DND-41 (cell line): ENCODE data around the gene RPS6KB2.

ENCODE experiments used
- ATAC-seq: fragments of 200-7000 bp; cut with Tn5 transposase; 3 replicates; pipeline ENCODE4 v1.9.1; 2021; ENCODE audit warnings: low read depth; ENCODE audit not compliant: insufficient read depth
- DNase-seq: peaks from one replicate; pipeline ENCODE4 v3.0.0-alpha.2; 2020
- H2AFZ ChIP-seq: 2 replicates; pipeline ENCODE4 v1.6.0; 2012; ENCODE audit warnings: low read depth, low read length
- H3K27ac ChIP-seq: 2 replicates; pipeline ENCODE4 v1.5.1; 2012; ENCODE audit warnings: low read length, inconsistent platforms
- H3K27me3 ChIP-seq: fragments of 200-600 bp; sonication (generic); 2 replicates; pipeline ENCODE4 v1.6.0; 2012; ENCODE audit warnings: low read length, mild to moderate bottlenecking, inconsistent platforms; ENCODE audit not compliant: insufficient read depth, poor library complexity
- H3K36me3 ChIP-seq: 2 replicates; pipeline ENCODE4 v1.5.1; 2012; ENCODE audit warnings: low read length, inconsistent platforms; ENCODE audit not compliant: insufficient read depth
- H3K4me1 ChIP-seq: 2 replicates; pipeline ENCODE4 v1.5.1; 2012; ENCODE audit warnings: mild to moderate bottlenecking, low read length; ENCODE audit not compliant: insufficient read depth
- H3K4me2 ChIP-seq: 2 replicates; pipeline ENCODE4 v1.6.0; 2012; ENCODE audit warnings: mild to moderate bottlenecking, moderate library complexity, low read length, inconsistent platforms; ENCODE audit not compliant: insufficient read depth
- H3K4me3 ChIP-seq, 2 experiments: fragments of 200-600 bp in 1 of 2; shearing (Covaris generic) in 1 of 2; 2 replicates each; pipeline ENCODE4 v1.5.1; 2012 to 2016; ENCODE audit warnings: inconsistent platforms in 2 of 2, low read length in 2 of 2, mild to moderate bottlenecking in 2 of 2, low read depth in 1 of 2, moderate library complexity in 1 of 2
- H3K79me2 ChIP-seq: 2 replicates; pipeline ENCODE4 v1.6.0; 2012; ENCODE audit warnings: low read length, inconsistent platforms; ENCODE audit not compliant: insufficient read depth
- H3K9ac ChIP-seq: 2 replicates; pipeline ENCODE4 v1.6.0; 2012; ENCODE audit warnings: low read depth, mild to moderate bottlenecking, inconsistent platforms, low read length, moderate library complexity
- H3K9me3 ChIP-seq: 2 replicates; pipeline ENCODE4 v1.5.1; 2012; ENCODE audit warnings: low read length, moderate library complexity, mild to moderate bottlenecking, inconsistent platforms; ENCODE audit not compliant: insufficient read depth, severe bottlenecking
- H4K20me1 ChIP-seq: 2 replicates; pipeline ENCODE4 v1.6.0; 2012; ENCODE audit warnings: low read length; ENCODE audit not compliant: insufficient read depth
- EZH2 ChIP-seq: IDR thresholded peaks from 3 replicates; pipeline ENCODE4 v1.6.1; 2012; ENCODE audit warnings: borderline replicate concordance, low read depth, mild to moderate bottlenecking, moderate library complexity, low read length, inconsistent platforms; ENCODE audit not compliant: severe bottlenecking
- TF ChIP-seq, protein P1 (sequence below): IDR thresholded peaks from 2 replicates; pipeline ENCODE4 v1.5.1; 2012; ENCODE audit warnings: borderline replicate concordance, low read length, moderate library complexity, mild to moderate bottlenecking; ENCODE audit not compliant: poor library complexity, severe bottlenecking; ENCODE audit errors: extremely low read depth

Gene RPS6KB2

DNA sequence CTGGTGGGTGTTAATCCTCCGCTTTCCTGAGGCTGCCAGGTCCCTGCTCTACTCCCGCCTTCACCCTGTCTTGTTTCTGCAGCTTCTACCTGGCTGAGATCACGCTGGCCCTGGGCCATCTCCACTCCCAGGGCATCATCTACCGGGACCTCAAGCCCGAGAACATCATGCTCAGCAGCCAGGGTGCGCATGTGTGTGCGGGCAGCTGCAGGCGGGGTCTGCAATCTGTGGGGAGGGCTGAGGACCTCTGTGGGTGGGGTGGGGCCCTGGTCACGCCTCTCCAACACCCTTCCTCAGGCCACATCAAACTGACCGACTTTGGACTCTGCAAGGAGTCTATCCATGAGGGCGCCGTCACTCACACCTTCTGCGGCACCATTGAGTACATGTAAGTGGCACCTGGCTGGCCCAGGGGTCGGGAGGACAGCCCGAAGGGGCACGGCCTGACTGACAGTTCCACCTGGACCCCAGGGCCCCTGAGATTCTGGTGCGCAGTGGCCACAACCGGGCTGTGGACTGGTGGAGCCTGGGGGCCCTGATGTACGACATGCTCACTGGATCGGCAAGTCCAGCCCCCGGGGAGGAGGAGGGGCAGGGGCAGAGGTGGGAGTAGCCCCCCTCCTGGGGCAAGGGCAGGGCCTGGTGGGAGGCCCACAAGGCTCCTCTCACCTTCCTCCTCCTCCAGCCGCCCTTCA is 4.5 kb downstream of the RPS6KB2 start:
- Histone ChIP-seq H3K9me3 (no peaks in the 10 kb centered on the region), H3K27ac (peak overlapping the region; percentile 41), H3K9ac (no peak overlapping the region), H3K4me1 (peaks cover 78% of the 10 kb centered on the region), H3K79me2 (peaks cover 90% of the 10 kb centered on the region), H2AFZ (no peak overlapping the region), H4K20me1 (peaks cover 61% of the 10 kb centered on the region), H3K27me3 (no peaks in the 10 kb centered on the region), H3K4me3 (no peak overlapping the region), H3K36me3 (peaks cover 77% of the 10 kb centered on the region), H3K4me2 (no peak overlapping the region)
- TF ChIP-seq EZH2 = no peak
- no peak for ATAC-seq
- no peak for DNase-seq

DNA sequence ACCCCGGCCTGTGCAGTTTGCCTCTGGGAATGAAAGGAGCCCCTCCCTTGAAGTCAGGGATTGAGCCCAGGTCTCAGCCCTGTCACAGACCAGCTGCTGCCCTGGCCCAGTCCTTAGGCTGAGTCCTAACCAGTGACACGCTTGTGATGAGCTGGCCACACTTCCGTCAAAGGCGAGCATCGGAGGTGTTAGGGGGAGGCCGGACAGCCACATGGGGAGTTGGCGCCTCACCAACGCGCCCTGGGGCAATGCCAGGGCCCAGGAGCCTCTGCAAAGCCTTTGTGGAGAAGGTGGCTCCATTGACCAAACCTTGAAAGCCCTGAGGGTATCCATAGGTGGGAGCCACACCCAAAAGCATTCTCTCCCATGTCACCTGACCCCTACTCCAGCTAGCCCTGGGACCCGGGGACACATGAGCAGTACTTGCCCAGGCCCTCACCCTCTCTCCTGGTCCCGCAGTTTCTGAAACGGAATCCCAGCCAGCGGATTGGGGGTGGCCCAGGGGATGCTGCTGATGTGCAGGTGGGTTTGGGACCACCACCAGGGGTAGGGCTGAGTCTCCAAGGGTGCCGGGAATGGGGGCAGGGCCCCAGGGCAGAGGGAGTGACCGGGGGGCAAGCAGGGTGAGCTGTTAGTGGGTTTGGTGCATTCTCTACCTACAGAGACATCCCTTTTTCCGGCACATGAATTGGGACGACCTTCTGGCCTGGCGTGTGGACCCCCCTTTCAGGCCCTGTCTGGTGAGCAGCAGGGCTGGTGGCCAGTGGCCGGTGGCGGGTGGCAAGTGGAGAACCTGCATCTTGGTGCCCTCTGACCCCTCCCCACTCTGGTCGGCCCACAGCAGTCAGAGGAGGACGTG is 5.5 kb downstream of the RPS6KB2 start:
- peak overlapping the region; percentile 41; the same call in 1 of the 2 replicates for H3K27ac ChIP-seq
- H3K79me2 ChIP-seq = peaks cover 95% of the 10 kb centered on the region
- no peak for DNase-seq
- peaks cover 61% of the 10 kb centered on the region for H4K20me1 ChIP-seq
- TF ChIP-seq EZH2 = no peak
- TF ChIP-seq, protein P1, sequence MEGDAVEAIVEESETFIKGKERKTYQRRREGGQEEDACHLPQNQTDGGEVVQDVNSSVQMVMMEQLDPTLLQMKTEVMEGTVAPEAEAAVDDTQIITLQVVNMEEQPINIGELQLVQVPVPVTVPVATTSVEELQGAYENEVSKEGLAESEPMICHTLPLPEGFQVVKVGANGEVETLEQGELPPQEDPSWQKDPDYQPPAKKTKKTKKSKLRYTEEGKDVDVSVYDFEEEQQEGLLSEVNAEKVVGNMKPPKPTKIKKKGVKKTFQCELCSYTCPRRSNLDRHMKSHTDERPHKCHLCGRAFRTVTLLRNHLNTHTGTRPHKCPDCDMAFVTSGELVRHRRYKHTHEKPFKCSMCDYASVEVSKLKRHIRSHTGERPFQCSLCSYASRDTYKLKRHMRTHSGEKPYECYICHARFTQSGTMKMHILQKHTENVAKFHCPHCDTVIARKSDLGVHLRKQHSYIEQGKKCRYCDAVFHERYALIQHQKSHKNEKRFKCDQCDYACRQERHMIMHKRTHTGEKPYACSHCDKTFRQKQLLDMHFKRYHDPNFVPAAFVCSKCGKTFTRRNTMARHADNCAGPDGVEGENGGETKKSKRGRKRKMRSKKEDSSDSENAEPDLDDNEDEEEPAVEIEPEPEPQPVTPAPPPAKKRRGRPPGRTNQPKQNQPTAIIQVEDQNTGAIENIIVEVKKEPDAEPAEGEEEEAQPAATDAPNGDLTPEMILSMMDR = no peak
- H3K27me3 ChIP-seq = no peaks in the 10 kb centered on the region
- no peak for ATAC-seq
- H3K9ac ChIP-seq = no peak overlapping the region; the same call in 1 of the 2 replicates
- H3K4me3 ChIP-seq = no peak overlapping the region
- peaks cover 85% of the 10 kb centered on the region for H3K4me1 ChIP-seq
- H3K9me3 ChIP-seq = no peaks in the 10 kb centered on the region
- H3K36me3 ChIP-seq = peaks cover 83% of the 10 kb centered on the region
- H3K4me2 ChIP-seq = peak overlapping the region; percentile 99
- no peak overlapping the region for H2AFZ ChIP-seq

DNA sequence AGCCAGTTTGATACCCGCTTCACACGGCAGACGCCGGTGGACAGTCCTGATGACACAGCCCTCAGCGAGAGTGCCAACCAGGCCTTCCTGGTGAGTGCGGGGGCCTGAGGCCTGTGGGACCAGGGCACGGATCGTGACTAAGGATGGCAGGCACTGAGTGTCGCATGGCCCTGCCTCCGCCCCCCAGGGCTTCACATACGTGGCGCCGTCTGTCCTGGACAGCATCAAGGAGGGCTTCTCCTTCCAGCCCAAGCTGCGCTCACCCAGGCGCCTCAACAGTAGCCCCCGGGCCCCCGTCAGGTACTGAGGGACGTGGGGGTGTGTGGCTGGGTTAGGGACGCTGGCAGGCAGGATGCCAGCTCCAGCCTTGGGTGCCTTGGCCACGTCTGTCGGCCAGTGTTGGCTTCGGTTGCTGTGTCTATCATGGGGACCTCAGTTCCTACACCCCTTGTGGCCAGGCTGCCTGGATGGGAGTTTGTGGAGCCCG is 6.1 kb downstream of the RPS6KB2 start:
- ATAC-seq (no peak), DNase-seq (no peak)
- H3K36me3 ChIP-seq = peaks cover 87% of the 10 kb centered on the region
- H3K9ac ChIP-seq = no peak overlapping the region; the same call in 1 of the 2 replicates
- H3K4me2 ChIP-seq = peak overlapping the region; percentile 99
- no peak for TF ChIP-seq EZH2
- TF ChIP-seq, protein P1 = no peak
- H3K27me3 ChIP-seq = no peaks in the 10 kb centered on the region
- no peaks in the 10 kb centered on the region for H3K9me3 ChIP-seq
- H2AFZ ChIP-seq = no peak overlapping the region
- peaks cover 85% of the 10 kb centered on the region for H3K4me1 ChIP-seq
- H4K20me1 ChIP-seq = peaks cover 61% of the 10 kb centered on the region
- H3K79me2 ChIP-seq = peaks cover 95% of the 10 kb centered on the region
- peak overlapping the region; percentile 41; the same call in 1 of the 2 replicates for H3K27ac ChIP-seq
- H3K4me3 ChIP-seq = 0 out of 4 replicates have a peak overlapping the region, but pooled peaks of 1 of the 2 experiments have one; percentile 4
